HuH-7 (cell line): ENCODE data around the gene CDAN1.
"Not testable (repeated sequence)": the region's sequence is repeated elsewhere in the genome, so short reads cannot be mapped to it uniquely, and the experiment has no call there.

ENCODE experiments used
- DNase-seq: peaks from one replicate; pipeline ENCODE4 v3.0.0; 2011; ENCODE audit warnings: low spot score

CDAN1 gene, protein sequence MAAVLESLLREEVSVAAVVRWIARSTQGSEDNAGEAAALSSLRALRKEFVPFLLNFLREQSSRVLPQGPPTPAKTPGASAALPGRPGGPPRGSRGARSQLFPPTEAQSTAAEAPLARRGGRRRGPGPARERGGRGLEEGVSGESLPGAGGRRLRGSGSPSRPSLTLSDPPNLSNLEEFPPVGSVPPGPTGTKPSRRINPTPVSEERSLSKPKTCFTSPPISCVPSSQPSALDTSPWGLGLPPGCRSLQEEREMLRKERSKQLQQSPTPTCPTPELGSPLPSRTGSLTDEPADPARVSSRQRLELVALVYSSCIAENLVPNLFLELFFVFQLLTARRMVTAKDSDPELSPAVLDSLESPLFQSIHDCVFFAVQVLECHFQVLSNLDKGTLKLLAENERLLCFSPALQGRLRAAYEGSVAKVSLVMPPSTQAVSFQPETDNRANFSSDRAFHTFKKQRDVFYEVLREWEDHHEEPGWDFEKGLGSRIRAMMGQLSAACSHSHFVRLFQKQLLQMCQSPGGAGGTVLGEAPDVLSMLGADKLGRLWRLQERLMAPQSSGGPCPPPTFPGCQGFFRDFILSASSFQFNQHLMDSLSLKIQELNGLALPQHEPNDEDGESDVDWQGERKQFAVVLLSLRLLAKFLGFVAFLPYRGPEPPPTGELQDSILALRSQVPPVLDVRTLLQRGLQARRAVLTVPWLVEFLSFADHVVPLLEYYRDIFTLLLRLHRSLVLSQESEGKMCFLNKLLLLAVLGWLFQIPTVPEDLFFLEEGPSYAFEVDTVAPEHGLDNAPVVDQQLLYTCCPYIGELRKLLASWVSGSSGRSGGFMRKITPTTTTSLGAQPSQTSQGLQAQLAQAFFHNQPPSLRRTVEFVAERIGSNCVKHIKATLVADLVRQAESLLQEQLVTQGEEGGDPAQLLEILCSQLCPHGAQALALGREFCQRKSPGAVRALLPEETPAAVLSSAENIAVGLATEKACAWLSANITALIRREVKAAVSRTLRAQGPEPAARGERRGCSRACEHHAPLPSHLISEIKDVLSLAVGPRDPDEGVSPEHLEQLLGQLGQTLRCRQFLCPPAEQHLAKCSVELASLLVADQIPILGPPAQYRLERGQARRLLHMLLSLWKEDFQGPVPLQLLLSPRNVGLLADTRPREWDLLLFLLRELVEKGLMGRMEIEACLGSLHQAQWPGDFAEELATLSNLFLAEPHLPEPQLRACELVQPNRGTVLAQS

DNA sequence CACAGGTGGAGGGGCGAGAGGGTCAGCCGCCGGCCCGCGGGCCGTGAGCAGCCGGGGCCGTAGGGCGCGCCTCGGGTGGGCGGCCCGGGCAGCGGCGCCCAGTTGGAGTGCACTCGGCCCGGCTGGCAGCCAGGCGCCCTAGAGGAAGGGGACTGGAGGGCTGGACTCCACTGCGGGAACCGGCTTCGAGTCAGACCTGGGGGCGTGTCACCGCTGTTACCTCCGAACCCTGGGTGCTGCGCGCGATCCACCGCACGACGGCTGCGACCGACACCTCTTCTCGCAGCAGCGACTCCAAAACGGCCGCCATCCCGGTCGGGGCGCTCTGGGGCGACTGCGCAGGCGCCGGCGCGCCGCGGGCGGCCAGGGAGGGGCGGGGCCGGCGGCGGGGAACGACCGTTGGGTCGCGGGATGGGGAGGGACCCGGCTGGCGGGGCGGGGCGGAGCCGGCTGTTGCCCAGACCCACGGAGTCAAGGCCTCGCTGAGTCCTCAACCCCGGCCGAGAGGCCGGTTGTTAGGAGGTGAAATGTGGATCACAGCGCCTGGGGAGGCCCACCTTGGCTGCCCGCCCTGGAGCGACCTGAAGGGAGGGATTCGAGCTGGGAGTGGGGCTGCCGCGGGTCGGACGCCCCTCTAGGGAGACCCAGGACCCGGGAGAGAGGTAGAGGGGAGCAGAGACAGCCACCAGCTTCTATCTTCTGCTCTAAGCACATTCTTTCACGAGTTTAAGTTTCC lies at the start of gene CDAN1:
Gene CDAN1, minus strand, starts transcription at position 336 of the 736 bp plus-strand sequence. Its CDS starts 26 bp downstream, at position 310.
- peak; percentile 96 for DNase-seq

DNA sequence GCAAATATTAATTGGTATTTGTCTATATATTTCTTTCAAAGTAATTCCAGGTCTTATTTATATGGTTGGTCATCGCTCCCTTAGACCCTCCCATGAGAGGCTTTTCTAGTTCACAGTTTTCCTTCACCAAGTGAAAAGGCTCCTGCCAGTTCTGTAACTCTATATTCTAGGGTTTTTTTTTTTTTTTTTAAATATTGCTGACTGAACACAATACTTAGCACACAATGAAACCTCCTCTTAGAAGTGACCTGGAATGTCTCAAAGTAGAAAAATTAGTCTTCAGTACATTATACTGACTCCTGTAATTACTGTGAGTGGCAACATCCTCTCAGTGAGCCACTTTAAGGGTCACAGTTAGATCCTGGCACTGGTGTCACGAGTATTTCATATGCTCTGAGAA lies 48.6 kb upstream of the CDAN1 start:
- DNase-seq, result no peak

DNA sequence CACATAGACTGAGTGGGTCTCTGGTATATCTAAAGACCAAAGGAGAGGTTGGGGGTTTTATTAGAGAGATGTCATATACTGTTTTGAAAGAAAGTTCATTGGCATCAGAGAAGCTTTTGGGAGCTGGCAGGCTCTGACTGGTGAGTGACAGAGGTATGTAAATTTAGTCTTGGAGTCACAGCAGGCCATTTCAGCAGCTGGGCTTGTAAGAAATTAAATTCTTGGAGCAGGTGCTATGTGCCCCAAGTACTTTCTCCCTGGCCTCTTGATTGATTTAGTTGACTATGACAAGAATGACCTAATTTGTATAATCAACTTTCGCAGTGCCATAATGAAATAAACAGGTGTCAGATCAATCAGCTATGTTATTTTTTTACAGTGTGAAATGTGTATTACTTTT lies 47.8 kb upstream of the CDAN1 start:
- DNase-seq, result no peak

DNA sequence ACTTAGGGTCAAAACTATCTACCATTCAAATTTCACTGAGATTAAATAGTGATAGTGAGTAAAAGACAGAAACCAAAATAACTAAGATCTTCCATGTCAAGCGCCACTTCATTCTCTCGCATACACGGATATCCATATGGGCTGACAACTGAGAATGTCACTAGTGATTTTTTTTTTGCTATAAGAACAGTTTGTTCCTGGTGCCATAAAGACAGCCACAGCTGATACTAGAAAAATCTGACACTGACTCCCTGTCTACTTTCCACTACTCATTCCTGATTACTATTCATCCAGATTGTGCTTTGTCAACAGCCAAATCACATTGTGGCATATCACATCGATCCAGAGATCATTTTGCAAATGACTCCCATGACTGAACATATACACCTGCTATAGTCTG lies 45.8 kb upstream of the CDAN1 start:
- no peak for DNase-seq

DNA sequence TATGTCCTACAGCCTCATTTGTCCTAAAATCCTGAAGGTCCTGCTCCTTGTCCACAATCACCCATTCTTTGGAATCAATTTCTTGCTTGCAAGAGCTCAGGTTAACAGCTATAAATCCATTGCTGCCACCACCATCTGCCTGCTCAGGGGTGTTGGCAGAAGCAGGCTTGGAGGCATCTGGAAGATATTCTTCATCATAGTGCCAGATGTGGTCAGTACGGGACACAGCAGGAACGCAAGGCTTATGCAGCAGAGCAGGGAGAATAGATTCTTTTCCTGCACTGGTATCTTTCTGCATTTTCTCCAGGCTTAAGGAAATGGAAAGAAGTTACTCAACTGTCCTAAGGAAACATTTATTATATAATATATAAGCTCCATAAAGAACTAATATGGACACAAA lies 38.5 kb upstream of the CDAN1 start:
- DNase-seq, result no peak

DNA sequence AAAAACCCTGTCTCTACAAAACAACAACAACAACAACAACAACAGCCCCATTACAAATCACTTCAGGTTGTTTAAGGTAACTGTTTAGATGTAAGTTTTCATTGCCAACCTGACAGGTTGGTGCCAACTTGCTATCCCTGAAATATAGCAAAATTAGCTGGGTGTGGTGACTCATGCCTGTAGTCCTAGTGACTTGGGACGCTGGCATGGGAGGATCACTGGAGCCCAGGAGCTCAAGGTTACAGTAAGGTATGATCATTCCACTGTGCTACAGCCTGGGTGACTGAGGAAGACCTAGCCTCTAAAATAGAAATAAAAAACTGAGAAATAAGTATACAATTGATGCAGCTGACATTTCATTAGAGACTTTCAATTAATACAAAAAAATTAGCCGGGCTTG lies 36.0 kb upstream of the CDAN1 start:
- no peak for DNase-seq

DNA sequence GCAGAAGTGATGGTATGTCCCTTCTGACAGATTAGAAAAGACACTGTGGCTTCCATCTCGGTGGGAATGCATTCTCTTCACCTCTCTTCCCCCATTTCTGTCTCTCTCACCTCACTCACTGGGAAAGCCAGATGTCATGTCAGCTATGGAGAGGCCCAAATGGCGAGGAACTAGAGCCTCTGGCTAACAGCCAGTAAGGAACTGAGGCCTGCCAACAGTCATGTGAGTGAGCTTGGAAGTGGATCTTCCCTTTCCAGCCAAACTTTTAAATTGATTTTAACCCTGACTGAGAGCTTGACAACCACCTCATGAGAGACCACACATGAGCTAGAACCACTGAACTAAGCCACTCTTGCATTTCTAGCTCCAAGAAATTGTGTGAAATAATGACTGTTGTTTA lies 35.2 kb upstream of the CDAN1 start:
- DNase-seq, result no peak

DNA sequence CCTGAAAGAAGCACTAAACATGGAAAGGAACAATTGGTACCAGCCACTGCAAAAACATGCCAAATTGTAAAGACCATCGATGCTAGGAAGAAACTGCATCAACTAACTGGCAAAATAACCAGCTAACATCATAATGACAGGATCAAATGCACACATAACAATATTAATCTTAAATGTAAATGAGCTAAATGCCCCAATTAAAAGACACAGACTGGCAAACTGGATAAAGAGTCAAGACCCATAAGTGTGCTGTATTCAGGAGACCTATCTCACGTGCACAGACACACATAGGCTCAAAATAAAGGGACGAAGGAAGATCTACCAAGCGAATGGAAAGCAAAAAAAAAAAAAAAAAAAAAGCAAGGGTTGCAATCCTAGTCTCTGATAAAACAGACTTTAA lies 29.2 kb upstream of the CDAN1 start:
- DNase-seq, result not testable (repeated sequence)

DNA sequence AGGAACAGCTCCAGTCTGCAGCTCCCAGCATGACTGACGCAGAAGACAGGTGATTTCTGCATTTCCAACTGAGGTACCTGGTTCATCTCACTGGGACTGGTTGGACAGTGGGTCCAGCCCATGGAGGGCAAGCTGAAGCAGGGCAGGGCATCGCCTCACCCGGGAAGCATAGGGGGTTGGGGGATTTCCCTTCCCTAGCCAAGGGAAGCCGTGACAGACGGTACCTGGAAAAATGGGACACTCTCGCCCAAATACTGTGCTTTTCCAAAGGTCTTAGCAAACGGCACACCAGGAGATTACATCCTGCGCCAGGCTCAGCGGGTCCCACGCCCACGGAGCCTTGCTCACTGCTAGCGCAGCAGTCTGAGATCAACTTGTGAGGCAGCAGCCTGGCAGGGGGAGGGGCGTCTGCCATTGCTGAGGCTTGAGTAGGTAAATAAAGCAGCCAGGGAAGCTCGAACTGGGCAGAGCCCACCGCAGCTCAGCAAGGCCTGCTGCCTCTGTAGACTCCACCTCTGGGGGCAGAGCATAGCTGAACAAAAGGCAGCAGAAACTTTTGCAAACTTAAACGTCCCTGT lies 27.3 kb upstream of the CDAN1 start:
- not testable (repeated sequence) for DNase-seq

DNA sequence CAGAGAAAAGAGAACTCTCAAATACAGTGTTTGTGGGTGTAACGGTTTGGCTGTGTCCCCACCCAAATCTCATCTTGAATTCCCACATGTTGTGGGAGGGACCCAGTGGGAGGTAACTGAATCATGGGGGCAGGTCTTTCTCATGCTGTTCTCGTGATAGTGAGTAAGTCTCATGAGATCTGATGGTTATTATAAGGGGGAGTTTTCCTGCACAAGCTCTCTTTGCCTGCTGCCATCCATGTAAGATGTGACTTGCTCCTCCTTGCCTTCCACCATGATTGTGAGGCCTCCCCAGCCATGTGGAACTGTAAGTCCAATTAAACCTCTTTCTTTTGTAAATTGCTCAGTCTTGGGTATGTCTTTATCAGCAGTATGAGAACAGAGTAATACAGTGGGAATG lies 24.9 kb upstream of the CDAN1 start:
- DNase-seq, result not testable (repeated sequence)

DNA sequence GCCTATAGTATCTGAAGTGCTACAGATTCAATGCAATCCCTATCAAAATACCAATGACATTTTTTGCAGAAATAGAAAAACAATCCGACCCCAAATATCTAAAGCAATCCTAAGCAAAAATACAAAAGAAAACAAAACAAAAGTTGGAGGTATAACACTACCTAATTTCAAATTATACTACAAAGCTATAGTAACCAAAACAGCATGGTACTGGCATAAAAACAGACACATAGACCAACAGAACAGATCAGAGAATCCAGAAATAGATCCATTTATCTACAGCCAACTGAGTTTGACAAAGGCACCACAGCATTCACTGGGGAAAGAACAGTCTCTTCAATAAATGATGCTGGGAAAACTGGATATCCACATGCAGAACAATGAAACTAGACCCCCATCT lies 23.8 kb upstream of the CDAN1 start:
- DNase-seq, result no peak

DNA sequence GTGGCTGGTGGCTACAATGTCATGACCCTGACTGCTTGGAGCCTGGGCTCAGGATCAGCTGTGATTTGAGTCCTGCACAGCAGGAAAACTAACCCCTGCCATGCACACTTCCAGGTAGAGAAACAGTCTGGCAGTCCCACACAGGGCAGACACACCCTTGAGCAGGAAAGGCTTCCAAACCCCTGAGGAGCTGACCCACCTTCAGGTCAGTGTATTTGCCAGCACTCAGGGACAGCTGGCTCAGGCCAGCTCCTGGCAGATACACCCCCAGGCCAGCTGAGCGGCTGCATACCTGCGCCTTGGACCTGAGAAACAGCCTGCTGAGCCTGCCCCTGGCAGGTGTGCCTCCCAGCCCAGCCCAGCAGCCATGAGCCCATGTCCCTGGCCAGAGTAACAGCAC lies 22.2 kb upstream of the CDAN1 start:
- no peak for DNase-seq

DNA sequence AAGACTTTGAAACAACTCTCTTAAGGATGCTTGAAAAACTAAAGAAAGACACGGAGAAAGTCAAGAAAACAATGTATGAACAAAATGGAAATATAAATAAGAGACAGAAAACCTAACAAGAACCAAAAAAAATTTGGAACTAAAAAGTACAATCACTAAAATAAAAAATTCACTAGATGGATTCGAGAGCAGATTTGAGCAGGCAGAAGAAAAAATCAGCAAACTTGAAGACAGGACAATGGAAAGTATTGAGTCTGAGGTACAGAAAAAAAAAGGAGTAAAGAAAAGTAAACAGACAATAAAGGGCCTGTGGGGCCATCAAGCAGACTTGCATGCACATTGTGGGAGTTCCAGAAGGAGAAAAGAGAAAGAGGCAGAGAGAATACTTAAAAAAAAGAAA lies 13.4 kb upstream of the CDAN1 start:
- no peak for DNase-seq

DNA sequence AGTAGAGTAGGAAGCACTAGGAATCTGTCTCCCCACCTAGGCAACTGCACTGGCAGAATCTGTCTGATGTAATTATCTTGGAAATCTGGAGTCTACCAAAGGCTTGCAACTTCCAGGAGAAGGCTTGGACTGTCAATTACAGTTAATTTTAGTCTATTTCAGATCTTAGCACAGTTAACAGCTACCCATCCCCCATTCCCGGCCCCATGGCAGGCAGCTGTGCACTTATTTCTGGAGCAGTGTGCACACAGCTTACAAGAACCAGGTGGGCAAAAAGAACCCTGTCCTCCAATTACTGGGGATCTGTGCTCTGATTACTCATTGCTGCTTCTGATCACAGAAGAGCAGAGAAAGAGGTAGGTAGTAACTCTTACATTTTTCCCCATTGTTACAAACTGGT lies 12.3 kb upstream of the CDAN1 start:
- no peak for DNase-seq

DNA sequence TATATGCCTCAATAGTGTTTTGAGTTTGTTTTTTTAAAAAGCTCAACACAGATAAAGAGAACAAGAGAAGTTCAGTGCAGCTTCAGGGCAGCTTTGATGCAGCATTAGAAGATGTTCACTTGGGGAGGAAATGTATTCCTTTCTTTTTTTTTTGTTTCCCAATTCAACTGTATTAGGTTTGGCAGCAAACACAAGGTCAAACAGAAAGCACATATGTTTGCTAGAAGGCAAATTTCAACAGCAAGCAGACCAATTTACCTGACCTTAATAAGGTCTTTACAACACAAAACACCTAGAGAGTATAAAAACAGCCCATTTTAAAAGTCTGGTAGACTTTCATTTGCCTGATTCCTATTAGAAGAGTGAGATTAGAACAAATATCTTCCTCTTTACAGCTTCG lies 7.3 kb upstream of the CDAN1 start:
- DNase-seq, result no peak

DNA sequence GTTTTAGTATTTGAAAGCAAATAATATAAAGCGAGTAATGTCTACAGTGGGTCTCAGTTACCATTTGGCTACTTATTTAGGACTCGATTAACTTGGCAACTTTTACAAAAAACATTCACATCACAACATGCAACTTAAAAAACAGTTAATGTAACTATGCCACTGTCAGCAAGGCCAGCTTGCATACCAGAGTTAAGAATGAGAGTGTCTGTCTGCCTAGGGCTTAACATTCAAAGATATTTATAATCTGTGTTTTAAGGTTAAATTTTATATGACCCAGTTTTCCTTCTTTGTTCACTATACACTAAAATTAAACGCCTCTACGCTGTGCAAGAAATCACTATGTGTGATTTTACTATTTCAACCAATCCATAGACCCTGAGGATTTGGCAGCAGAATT lies 5.2 kb upstream of the CDAN1 start:
- no peak for DNase-seq

DNA sequence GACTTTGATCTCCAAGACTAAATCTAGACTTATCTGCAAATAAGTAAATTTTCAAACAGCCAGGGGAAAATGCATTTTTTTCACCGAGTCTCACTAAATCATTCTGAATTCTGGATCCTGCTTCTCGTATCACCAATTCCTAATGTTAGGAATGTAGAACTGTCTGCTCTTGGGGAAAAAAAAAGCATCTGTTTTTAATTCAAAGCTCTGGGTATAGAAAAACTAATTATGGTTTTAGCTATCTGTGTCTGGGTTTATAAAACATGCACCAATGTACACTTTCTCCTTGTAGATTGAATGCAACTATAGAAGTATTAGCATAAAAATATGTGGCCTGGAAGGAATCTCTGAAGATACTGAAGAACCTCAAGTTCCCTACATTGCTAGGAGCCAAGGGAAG lies 4.8 kb upstream of the CDAN1 start:
- no peak for DNase-seq

DNA sequence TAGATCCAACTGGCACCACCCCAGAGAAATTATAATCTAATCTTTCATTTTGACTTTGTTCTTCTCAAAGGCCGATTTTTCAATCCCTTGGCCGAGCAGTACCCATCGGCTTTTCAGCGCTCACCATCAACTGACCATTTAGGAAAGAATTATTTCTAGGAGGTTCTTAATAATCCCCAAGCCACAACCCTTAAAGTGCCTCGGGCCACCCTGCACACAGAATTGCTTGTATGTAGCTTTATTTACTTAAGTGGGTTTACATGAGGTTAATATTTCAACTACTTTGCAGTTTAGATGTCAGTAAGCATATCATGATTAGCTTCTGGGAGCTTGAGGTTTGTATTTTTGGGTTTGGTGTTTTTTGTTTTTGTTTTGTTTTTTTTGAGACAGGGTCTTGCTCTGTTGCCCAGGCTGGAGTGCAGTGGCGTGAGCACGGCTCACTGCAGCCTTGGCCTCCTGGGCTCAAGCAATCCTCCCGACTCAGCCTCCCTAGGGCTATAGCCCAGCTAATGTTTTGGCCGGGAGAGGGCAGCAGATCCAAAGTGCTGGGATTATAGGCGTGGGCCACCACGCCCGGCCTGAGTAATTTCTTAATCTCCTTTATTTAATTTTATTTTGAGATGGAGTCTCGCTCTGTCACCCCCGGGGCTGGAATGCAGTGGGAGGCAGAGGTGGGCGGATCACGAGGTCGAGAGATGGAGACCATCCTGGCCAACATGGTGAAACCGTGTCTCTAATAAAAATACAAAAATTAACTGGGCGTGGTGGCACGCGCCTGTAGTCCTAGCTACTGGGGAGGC lies 801 bp upstream of the CDAN1 start:
- no peak for DNase-seq

DNA sequence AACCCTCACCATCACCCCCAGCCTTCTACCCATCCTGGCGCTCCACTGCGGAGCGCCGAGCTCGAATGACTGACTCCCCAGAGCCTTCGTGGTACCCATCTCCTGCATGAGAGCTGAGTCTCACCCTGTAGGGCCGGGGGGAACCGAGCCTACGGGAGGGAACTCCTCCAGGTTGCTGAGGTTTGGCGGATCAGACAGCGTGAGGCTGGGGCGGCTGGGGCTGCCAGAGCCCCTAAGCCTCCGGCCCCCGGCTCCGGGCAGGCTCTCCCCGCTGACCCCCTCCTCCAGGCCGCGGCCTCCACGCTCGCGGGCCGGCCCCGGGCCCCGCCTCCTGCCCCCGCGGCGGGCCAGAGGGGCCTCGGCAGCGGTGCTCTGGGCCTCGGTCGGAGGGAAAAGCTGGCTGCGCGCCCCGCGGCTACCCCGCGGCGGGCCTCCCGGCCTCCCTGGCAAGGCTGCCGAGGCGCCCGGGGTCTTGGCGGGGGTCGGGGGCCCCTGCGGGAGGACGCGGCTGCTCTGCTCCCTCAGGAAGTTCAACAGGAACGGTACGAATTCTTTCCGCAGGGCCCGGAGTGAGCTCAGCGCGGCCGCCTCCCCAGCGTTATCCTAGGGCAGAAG lies 643 bp downstream of the CDAN1 start:
- peak; percentile 39 for DNase-seq
